CD4-positive, alpha-beta T cell treated with Interleukin-2 at 100 ng/mL for 4 hours (primary cell): Measurements from ENCODE around the gene TTBK2.
"Not testable (repeated sequence)": the region's sequence is repeated elsewhere in the genome, so short reads cannot be mapped to it uniquely, and the experiment has no call there.

Experiments
- DNase-seq: peaks from one replicate; pipeline ENCODE4 v3.0.0-alpha.2; 2020; ENCODE audit warnings: low spot score

Gene TTBK2

DNA sequence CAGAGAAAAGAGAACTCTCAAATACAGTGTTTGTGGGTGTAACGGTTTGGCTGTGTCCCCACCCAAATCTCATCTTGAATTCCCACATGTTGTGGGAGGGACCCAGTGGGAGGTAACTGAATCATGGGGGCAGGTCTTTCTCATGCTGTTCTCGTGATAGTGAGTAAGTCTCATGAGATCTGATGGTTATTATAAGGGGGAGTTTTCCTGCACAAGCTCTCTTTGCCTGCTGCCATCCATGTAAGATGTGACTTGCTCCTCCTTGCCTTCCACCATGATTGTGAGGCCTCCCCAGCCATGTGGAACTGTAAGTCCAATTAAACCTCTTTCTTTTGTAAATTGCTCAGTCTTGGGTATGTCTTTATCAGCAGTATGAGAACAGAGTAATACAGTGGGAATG is 158.8 kb downstream of the TTBK2 start:
- not testable (repeated sequence) for DNase-seq

DNA sequence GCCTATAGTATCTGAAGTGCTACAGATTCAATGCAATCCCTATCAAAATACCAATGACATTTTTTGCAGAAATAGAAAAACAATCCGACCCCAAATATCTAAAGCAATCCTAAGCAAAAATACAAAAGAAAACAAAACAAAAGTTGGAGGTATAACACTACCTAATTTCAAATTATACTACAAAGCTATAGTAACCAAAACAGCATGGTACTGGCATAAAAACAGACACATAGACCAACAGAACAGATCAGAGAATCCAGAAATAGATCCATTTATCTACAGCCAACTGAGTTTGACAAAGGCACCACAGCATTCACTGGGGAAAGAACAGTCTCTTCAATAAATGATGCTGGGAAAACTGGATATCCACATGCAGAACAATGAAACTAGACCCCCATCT is 159.8 kb downstream of the TTBK2 start:
- no peak for DNase-seq

DNA sequence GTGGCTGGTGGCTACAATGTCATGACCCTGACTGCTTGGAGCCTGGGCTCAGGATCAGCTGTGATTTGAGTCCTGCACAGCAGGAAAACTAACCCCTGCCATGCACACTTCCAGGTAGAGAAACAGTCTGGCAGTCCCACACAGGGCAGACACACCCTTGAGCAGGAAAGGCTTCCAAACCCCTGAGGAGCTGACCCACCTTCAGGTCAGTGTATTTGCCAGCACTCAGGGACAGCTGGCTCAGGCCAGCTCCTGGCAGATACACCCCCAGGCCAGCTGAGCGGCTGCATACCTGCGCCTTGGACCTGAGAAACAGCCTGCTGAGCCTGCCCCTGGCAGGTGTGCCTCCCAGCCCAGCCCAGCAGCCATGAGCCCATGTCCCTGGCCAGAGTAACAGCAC is 161.5 kb downstream of the TTBK2 start:
- no peak for DNase-seq

DNA sequence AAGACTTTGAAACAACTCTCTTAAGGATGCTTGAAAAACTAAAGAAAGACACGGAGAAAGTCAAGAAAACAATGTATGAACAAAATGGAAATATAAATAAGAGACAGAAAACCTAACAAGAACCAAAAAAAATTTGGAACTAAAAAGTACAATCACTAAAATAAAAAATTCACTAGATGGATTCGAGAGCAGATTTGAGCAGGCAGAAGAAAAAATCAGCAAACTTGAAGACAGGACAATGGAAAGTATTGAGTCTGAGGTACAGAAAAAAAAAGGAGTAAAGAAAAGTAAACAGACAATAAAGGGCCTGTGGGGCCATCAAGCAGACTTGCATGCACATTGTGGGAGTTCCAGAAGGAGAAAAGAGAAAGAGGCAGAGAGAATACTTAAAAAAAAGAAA is 170.3 kb downstream of the TTBK2 start:
- DNase-seq = no peak

DNA sequence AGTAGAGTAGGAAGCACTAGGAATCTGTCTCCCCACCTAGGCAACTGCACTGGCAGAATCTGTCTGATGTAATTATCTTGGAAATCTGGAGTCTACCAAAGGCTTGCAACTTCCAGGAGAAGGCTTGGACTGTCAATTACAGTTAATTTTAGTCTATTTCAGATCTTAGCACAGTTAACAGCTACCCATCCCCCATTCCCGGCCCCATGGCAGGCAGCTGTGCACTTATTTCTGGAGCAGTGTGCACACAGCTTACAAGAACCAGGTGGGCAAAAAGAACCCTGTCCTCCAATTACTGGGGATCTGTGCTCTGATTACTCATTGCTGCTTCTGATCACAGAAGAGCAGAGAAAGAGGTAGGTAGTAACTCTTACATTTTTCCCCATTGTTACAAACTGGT is 171.3 kb downstream of the TTBK2 start:
- no peak for DNase-seq

DNA sequence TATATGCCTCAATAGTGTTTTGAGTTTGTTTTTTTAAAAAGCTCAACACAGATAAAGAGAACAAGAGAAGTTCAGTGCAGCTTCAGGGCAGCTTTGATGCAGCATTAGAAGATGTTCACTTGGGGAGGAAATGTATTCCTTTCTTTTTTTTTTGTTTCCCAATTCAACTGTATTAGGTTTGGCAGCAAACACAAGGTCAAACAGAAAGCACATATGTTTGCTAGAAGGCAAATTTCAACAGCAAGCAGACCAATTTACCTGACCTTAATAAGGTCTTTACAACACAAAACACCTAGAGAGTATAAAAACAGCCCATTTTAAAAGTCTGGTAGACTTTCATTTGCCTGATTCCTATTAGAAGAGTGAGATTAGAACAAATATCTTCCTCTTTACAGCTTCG is 176.4 kb downstream of the TTBK2 start:
- no peak for DNase-seq

DNA sequence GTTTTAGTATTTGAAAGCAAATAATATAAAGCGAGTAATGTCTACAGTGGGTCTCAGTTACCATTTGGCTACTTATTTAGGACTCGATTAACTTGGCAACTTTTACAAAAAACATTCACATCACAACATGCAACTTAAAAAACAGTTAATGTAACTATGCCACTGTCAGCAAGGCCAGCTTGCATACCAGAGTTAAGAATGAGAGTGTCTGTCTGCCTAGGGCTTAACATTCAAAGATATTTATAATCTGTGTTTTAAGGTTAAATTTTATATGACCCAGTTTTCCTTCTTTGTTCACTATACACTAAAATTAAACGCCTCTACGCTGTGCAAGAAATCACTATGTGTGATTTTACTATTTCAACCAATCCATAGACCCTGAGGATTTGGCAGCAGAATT is 178.4 kb downstream of the TTBK2 start:
- no peak for DNase-seq

DNA sequence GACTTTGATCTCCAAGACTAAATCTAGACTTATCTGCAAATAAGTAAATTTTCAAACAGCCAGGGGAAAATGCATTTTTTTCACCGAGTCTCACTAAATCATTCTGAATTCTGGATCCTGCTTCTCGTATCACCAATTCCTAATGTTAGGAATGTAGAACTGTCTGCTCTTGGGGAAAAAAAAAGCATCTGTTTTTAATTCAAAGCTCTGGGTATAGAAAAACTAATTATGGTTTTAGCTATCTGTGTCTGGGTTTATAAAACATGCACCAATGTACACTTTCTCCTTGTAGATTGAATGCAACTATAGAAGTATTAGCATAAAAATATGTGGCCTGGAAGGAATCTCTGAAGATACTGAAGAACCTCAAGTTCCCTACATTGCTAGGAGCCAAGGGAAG is 178.9 kb downstream of the TTBK2 start:
- no peak for DNase-seq

DNA sequence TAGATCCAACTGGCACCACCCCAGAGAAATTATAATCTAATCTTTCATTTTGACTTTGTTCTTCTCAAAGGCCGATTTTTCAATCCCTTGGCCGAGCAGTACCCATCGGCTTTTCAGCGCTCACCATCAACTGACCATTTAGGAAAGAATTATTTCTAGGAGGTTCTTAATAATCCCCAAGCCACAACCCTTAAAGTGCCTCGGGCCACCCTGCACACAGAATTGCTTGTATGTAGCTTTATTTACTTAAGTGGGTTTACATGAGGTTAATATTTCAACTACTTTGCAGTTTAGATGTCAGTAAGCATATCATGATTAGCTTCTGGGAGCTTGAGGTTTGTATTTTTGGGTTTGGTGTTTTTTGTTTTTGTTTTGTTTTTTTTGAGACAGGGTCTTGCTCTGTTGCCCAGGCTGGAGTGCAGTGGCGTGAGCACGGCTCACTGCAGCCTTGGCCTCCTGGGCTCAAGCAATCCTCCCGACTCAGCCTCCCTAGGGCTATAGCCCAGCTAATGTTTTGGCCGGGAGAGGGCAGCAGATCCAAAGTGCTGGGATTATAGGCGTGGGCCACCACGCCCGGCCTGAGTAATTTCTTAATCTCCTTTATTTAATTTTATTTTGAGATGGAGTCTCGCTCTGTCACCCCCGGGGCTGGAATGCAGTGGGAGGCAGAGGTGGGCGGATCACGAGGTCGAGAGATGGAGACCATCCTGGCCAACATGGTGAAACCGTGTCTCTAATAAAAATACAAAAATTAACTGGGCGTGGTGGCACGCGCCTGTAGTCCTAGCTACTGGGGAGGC is 182.8 kb downstream of the TTBK2 start:
- DNase-seq = no peak

DNA sequence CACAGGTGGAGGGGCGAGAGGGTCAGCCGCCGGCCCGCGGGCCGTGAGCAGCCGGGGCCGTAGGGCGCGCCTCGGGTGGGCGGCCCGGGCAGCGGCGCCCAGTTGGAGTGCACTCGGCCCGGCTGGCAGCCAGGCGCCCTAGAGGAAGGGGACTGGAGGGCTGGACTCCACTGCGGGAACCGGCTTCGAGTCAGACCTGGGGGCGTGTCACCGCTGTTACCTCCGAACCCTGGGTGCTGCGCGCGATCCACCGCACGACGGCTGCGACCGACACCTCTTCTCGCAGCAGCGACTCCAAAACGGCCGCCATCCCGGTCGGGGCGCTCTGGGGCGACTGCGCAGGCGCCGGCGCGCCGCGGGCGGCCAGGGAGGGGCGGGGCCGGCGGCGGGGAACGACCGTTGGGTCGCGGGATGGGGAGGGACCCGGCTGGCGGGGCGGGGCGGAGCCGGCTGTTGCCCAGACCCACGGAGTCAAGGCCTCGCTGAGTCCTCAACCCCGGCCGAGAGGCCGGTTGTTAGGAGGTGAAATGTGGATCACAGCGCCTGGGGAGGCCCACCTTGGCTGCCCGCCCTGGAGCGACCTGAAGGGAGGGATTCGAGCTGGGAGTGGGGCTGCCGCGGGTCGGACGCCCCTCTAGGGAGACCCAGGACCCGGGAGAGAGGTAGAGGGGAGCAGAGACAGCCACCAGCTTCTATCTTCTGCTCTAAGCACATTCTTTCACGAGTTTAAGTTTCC is 183.6 kb downstream of the TTBK2 start, which contains the start of gene CDAN1:
Gene CDAN1 (minus strand): TSS at position 336 of the 736 bp plus-strand sequence. CDS start 26 bp downstream, at position 310.
- DNase-seq = peak; percentile 93

DNA sequence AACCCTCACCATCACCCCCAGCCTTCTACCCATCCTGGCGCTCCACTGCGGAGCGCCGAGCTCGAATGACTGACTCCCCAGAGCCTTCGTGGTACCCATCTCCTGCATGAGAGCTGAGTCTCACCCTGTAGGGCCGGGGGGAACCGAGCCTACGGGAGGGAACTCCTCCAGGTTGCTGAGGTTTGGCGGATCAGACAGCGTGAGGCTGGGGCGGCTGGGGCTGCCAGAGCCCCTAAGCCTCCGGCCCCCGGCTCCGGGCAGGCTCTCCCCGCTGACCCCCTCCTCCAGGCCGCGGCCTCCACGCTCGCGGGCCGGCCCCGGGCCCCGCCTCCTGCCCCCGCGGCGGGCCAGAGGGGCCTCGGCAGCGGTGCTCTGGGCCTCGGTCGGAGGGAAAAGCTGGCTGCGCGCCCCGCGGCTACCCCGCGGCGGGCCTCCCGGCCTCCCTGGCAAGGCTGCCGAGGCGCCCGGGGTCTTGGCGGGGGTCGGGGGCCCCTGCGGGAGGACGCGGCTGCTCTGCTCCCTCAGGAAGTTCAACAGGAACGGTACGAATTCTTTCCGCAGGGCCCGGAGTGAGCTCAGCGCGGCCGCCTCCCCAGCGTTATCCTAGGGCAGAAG is 184.3 kb downstream of the TTBK2 start:
- no peak for DNase-seq

DNA sequence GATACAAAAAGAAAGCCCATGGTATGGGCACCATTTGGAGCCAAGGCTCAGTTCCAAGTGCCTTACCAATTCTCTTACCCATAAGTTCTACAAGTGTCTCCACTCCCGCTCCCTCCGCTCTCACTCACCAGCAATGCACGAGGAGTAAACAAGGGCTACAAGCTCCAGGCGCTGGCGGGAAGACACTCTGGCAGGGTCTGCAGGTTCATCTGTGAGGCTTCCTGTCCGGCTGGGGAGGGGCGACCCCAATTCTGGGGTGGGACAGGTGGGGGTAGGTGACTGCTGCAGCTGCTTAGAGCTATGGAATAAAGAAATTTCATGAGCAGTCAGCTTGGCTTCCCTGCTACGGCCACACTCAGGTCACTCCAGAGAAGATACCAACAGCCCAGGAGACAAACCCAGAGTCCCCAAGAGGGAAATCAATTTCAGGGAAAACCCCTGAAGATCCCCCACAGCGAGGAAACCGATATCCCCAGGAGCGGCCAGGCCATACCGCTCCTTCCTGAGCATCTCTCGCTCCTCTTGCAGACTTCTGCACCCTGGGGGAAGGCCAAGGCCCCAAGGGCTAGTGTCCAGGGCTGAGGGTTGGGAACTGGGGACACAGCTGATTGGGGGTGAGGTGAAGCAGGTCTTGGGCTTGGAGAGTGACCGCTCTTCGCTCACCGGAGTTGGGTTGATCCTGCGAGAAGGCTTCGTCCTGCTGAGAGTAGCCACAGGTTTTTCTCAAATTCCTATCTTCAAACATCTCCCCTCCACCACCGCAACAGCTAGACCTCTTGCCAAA is 185.0 kb downstream of the TTBK2 start:
- DNase-seq = no peak

DNA sequence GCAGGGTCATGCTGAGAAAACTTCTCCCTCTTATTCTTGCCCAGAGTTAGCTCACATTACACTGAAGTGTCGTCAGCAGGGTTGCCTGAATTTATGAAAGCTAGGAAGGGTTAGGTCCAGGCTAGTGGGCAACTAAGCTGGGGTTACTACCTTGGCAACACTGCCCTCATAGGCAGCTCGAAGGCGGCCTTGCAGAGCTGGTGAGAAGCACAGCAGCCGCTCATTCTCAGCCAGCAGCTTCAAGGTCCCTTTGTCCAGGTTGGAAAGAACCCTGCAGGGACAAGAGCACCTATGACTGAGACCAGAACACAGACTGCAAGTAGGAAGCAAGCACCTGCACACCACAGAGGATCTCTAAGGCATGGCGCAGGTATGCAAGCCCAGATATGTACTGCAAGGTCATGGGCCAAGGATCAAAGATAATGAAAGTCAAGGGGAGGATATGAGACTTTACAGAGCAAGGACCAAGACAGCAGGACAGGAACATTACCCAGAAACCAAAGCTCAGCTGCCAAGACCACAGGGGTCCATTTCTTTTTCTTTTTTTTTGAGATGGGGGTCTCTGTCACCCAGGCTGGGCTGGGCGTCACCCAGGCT is 186.4 kb downstream of the TTBK2 start:
- DNase-seq = no peak

DNA sequence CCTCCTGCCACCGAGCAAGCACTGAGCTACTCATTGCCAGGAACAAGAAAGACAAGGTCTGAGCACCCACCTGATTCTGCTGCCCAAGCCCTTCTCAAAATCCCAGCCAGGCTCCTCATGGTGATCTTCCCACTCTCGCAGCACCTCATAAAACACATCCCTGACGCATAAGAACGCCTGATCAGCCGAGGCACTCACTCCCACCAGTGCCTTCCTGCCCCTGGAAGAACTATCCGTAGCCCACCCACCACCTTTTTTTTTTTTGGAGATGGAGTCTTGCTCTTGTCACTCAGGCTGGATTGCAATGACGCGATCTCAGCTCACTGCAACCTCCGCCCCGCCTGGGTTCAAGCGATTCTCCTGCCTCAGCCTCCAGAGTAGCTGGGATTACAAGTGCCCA is 187.6 kb downstream of the TTBK2 start:
- no peak for DNase-seq

DNA sequence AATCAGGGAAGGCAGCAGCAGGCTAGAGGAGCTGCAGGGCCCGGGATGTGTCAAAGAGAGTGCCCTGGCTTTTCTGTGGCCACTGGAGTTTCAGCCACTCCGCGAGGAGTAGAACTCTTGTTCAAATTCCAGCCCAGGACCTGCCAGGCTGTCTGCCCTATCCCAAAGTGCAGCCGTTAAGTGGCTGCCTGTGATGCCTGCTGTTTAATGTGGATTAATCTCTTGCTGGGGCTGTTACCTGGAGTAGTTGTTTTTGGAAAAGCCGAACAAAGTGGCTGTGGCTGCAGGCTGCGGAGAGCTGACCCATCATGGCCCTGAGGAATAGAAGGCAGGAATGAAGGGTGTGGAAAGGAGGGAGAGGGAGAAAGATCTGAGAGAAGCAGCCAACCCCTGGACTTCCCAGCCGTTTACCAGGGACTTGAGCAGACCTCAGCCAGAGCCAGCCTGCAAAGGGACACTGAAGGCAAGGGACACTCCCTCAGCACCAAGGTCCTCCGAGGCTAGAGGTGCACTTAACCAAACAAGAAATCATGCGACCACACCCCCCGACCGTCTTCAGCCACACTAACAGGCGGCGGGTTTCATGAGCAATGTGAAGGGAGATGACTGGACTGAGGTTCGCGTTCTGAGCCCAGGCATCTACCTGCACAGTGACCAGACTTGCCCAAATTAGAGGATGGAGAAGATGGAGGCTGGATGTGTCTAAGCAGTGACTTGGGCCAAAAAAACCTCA is 188.3 kb downstream of the TTBK2 start:
- DNase-seq = no peak

DNA sequence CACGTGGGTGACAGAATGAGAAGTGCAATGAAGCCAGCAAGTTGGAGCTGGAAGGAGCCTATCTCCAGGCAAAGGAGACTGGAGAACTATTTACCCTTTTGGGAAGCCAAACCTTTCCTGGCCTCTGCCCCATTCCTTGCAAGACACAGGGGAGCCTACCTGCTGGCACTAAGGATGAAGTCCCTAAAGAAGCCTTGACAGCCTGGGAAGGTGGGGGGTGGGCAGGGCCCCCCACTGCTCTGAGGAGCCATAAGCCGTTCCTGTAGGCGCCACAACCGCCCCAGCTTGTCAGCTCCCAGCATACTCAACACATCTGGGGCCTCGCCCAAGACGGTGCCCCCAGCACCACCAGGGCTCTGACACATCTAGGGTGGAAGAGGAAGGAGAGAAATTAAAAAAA is 189.1 kb downstream of the TTBK2 start:
- no peak for DNase-seq

DNA sequence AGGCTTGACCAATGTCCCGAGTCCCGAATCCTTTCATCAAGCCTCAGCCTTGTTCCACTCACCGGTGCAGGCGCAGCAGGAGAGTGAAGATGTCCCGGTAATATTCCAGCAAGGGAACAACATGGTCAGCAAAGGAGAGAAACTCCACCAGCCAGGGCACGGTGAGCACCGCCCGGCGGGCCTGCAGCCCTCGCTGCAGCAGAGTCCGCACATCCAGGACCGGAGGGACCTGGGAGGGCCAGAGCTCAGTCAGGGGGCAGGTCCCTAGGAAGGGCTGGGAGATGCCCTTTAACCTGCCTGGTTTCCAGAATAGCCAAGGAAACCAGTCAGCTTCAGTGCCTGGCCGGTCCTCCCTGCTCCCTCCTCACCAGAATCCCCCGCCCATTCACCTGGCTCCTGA is 190.0 kb downstream of the TTBK2 start:
- DNase-seq = no peak

DNA sequence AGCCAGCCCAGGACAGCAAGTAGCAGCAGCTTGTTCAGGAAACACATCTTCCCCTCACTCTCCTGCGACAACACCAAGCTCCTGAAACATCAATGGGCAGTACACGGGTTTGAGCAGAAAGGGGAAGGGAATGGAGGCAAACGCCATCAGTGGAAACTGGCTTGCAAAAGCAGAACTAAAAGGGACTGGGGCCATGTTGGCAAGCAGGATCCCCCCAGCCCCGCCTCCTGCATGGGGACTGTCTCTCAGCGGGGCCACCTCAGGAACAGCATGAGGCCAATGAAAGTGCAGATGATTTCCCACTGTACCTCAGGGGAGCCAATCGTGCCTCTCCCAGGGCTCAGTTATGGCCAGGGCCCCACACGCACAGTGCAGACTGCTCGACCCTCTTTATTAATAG is 190.4 kb downstream of the TTBK2 start:
- no peak for DNase-seq

DNA sequence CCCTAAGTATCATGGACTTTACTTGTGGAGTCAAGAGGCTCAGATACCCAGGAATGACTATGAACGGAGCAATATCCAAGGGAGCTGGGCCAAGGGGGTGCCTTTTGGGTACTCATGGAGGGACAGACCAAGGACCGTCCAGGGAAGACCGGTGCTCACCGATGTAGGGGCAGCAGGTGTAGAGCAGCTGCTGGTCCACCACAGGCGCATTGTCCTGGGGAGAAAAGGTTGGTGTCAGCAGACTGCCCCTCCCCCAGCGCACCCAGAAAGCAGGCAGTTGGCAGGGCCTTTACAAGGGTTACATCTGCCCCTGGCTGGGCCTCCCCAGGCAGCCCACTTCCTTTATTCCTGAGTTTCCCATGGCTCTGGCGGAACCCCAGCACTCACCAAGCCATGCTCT is 191.2 kb downstream of the TTBK2 start:
- DNase-seq = no peak

DNA sequence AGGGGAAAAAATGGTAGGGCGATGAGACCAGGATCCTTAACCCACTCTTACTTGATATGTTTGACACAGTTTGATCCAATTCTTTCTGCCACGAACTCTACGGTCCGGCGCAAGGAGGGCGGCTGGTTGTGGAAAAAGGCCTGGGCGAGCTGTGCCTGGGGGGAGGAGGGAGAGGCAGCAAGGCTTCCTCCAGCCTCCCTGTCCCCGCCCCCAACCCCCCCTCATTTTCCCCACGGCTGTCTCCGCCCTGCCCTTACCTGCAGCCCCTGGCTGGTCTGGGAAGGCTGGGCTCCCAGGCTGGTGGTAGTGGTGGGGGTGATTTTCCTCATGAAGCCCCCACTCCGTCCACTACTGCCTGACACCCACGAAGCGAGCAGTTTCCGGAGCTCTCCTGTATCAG is 191.6 kb downstream of the TTBK2 start:
- no peak for DNase-seq

DNA sequence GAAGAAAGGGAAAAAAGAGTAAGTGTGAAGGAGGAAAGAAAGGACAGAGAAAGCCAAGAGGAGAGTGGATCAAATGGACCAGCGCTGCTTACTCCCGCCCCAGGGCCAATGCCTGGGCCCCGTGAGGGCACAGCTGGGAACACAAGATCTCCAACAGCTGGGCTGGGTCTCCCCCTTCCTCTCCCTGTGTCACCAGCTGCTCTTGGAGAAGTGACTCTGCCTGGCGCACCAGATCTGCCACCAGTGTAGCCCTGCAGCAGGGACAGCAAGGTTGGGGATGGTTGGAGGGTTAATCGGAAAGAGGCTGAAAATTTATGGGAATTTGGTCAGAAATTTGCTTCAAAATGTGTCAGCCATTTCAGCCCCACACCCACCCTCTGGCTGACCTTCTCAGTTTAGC is 192.0 kb downstream of the TTBK2 start:
- no peak for DNase-seq
